PC-9 (cell line): ENCODE results near the gene DNMT3B. TPM values are rescaled to one million over a fixed set of nuclear protein-coding genes. Genes with fewer than 3 reads are reported as not detected.

Experiments
- BruUV-seq: library from RNA; stranded (reverse); fragments of 400-500 nt; replicated peaks from 2 replicates; lab custom pipeline; 2021; lab: Mats Ljungman, UMichigan
- CTCF ChIA-PET: fragments of 300-600 bp; sonication (Branson Sonifier 250); formaldehyde crosslinking; loops from one replicate; lab custom pipeline; 2022; ENCODE audit warnings: antibody characterized with exemption; lab: Charles Lee
- POLR2A ChIA-PET: fragments of 300-600 bp; sonication (Branson Sonifier 250); formaldehyde crosslinking; loops from one replicate; lab custom pipeline; 2022; ENCODE audit warnings: antibody characterized with exemption; ENCODE audit not compliant: unreplicated experiment; lab: Charles Lee
- DNase-seq, 2 experiments: peaks; one replicate each; pipeline versions ENCODE4 v3.0.0 to v3.0.0-alpha.2; 2015 to 2022; ENCODE audit warnings: mixed read lengths in 1 of 2
- H2AFZ ChIP-seq: fragments of 200-600 bp; sonication (generic); 2 replicates; pipeline ENCODE4 v1.8.1; 2017; ENCODE audit warnings: antibody characterized with exemption
- H3F3A ChIP-seq: fragments of 200-600 bp; sonication (generic); 2 replicates; pipeline ENCODE4 v1.8.1; 2017; ENCODE audit warnings: antibody characterized with exemption, mild to moderate bottlenecking, low read depth; ENCODE audit not compliant: insufficient read depth
- H3K27ac ChIP-seq: fragments of 200-600 bp; sonication (generic); 2 replicates; pipeline ENCODE4 v1.6.1; 2016; ENCODE audit warnings: mixed run types
- H3K27me3 ChIP-seq: fragments of 200-600 bp; sonication (generic); 2 replicates; pipeline ENCODE4 v1.6.1; 2016; ENCODE audit warnings: low read depth, mixed run types; ENCODE audit not compliant: insufficient read depth
- H3K36me3 ChIP-seq: fragments of 200-600 bp; sonication (generic); 2 replicates; pipeline ENCODE4 v1.6.1; 2016; ENCODE audit warnings: low read depth, mixed run types
- H3K4me1 ChIP-seq: fragments of 200-600 bp; sonication (generic); replicated peaks from 2 replicates; pipeline ENCODE4 v1.6.1; 2016; ENCODE audit warnings: mixed run types; ENCODE audit not compliant: insufficient read depth
- H3K4me2 ChIP-seq: fragments of 200-600 bp; sonication (generic); 2 replicates; pipeline ENCODE4 v1.6.1; 2017; ENCODE audit warnings: mixed run types
- H3K4me3 ChIP-seq: fragments of 200-600 bp; sonication (generic); 2 replicates; pipeline ENCODE4 v1.6.1; 2016; ENCODE audit warnings: mixed run types
- H3K79me2 ChIP-seq: fragments of 200-600 bp; sonication (generic); 2 replicates; pipeline ENCODE4 v1.6.1; 2017; ENCODE audit warnings: low read depth, mixed run types
- H3K9me2 ChIP-seq: fragments of 200-600 bp; sonication (generic); 2 replicates; pipeline ENCODE4 v1.8.1; 2017; ENCODE audit warnings: mild to moderate bottlenecking; ENCODE audit not compliant: insufficient read depth
- H3K9me3 ChIP-seq: fragments of 200-600 bp; sonication (generic); 2 replicates; pipeline ENCODE4 v1.8.1; 2016; ENCODE audit warnings: low read depth; ENCODE audit not compliant: insufficient read depth
- H4K20me1 ChIP-seq: fragments of 200-600 bp; sonication (generic); 2 replicates; pipeline ENCODE4 v1.8.1; 2017; ENCODE audit not compliant: insufficient read depth
- CTCF ChIP-seq: fragments of 200-600 bp; sonication (generic); conservative IDR thresholded peaks from 2 replicates; pipeline ENCODE4 v1.6.1; 2017; ENCODE audit warnings: mixed run types, antibody characterized with exemption, mild to moderate bottlenecking, moderate library complexity
- EZH2 ChIP-seq: fragments of 200-600 bp; sonication (generic); IDR thresholded peaks from 2 replicates; pipeline ENCODE4 v1.8.0; 2017; ENCODE audit warnings: antibody characterized with exemption, low read depth
- intact Hi-C: fragments of 100-400 bp; cut with micrococcal nuclease; formaldehyde crosslinking; loops from one replicate; pipeline ENCODE4 v1.10.0; 2022; ENCODE audit not compliant: unreplicated experiment
- total RNA-seq: library from RNA; stranded (reverse); gene quantifications from 2 replicates; pipeline ENCODE4 v1.2.3, GENCODE V29; 2021

DNMT3B gene
- total RNA-seq, 1 experiment from 2014 or later: 8.0 TPM

- TF ChIP-seq EZH2: no peak
- no peak overlapping the region for H3K4me3 ChIP-seq
- H3K9me2 ChIP-seq: no peaks in the 10 kb centered on the region
- H3K36me3 ChIP-seq: no peaks in the 10 kb centered on the region
- no TSS peak for BruUV-seq
- H4K20me1 ChIP-seq: no peaks in the 10 kb centered on the region
- H3K4me1 ChIP-seq: peaks cover 7% of the 10 kb centered on the region; the same call in 1 of the 2 replicates
- no peaks in the 10 kb centered on the region for H3K9me3 ChIP-seq
- H3K79me2 ChIP-seq: no peaks in the 10 kb centered on the region
- DNase-seq: no peak
- POLR2A ChIA-PET: no interaction called here
- CTCF ChIA-PET: no interaction called here
- H3K27me3 ChIP-seq: no peaks in the 10 kb centered on the region
- no peak overlapping the region for H3K4me2 ChIP-seq
- intact Hi-C loops: no loop called here
- peaks cover 6% of the 10 kb centered on the region; the same call in 1 of the 2 replicates for H3F3A ChIP-seq
- no peak overlapping the region for H2AFZ ChIP-seq
- H3K27ac ChIP-seq: no peak overlapping the region
Measured at GRCh38 chr20:32767418-32768198, 5.4 kb downstream of the DNMT3B start.

GRCh38 chr20:32772046-32772445 lies 9.9 kb downstream of the DNMT3B start:
- Histone ChIP-seq H4K20me1 (no peaks in the 10 kb centered on the region), H3K4me2 (no peak overlapping the region), H2AFZ (no peak overlapping the region), H3K9me2 (no peaks in the 10 kb centered on the region), H3K36me3 (no peaks in the 10 kb centered on the region), H3K27ac (no peak overlapping the region), H3K9me3 (no peaks in the 10 kb centered on the region), H3F3A (peaks cover 6% of the 10 kb centered on the region; the same call in 1 of the 2 replicates), H3K27me3 (no peaks in the 10 kb centered on the region), H3K79me2 (no peaks in the 10 kb centered on the region), H3K4me3 (no peak overlapping the region), H3K4me1 (no peaks in the 10 kb centered on the region)
- TF ChIP-seq CTCF (no peak), EZH2 (no peak)
- BruUV-seq: no TSS peak
- intact Hi-C loops: no loop called here
- POLR2A ChIA-PET: no interaction called here
- DNase-seq: no peak
- CTCF ChIA-PET: no interaction called here

GRCh38 chr20:32773223-32773622 lies 11.0 kb downstream of the DNMT3B start:
- Histone ChIP-seq H3K36me3 (no peaks in the 10 kb centered on the region), H3K4me1 (no peaks in the 10 kb centered on the region), H3K9me3 (no peaks in the 10 kb centered on the region), H3F3A (peaks cover 6% of the 10 kb centered on the region; the same call in 1 of the 2 replicates), H3K4me2 (no peak overlapping the region), H3K4me3 (no peak overlapping the region), H3K9me2 (no peaks in the 10 kb centered on the region), H4K20me1 (no peaks in the 10 kb centered on the region), H3K27me3 (no peaks in the 10 kb centered on the region), H3K27ac (no peak overlapping the region), H3K79me2 (no peaks in the 10 kb centered on the region), H2AFZ (no peak overlapping the region)
- no peak for DNase-seq
- no TSS peak for BruUV-seq
- ChIA-PET CTCF (interaction anchor here (0.6 to 0.7 kb wide), 4 partner anchors 30 to 152 kb away, joined by 5 to 16 read pairs (median 8); no protein-coding TSS in a partner anchor), POLR2A (no interaction called here)
- no peak for TF ChIP-seq EZH2
- no peak for TF ChIP-seq CTCF
- intact Hi-C loops: no loop called here
